H9 (cell line): ENCODE results near the gene FARP1. TPM values are rescaled to one million over a fixed set of nuclear protein-coding genes. Genes with fewer than 3 reads are reported as not detected.

Experiments
- DNase-seq: peaks from one replicate; pipeline ENCODE4 v3.0.0-alpha.2; 2017
- H2AFZ ChIP-seq: one replicate; pipeline ENCODE4 v1.6.1; 2013; ENCODE audit warnings: mild to moderate bottlenecking, low read length, control low read depth, moderate library complexity
- H2AK5ac ChIP-seq: 2 replicates; pipeline ENCODE4 v1.6.1; 2013; ENCODE audit warnings: low read length, control low read depth, mixed read lengths; ENCODE audit not compliant: insufficient read length
- H2BK120ac ChIP-seq: one replicate; pipeline ENCODE4 v1.6.1; 2013; ENCODE audit warnings: low read depth, mild to moderate bottlenecking, low read length, control low read depth, inconsistent platforms; ENCODE audit not compliant: poor library complexity, severe bottlenecking
- H2BK12ac ChIP-seq: 2 replicates; pipeline ENCODE4 v1.6.1; 2013; ENCODE audit warnings: low read length, control low read depth, mixed read lengths, low read depth; ENCODE audit not compliant: insufficient read length
- H2BK15ac ChIP-seq: 2 replicates; pipeline ENCODE4 v1.6.1; 2013; ENCODE audit warnings: low read depth, low read length, control low read depth
- H2BK20ac ChIP-seq: one replicate; pipeline ENCODE4 v1.6.1; 2013; ENCODE audit warnings: low read depth, mild to moderate bottlenecking, low read length, control low read depth, inconsistent platforms; ENCODE audit not compliant: poor library complexity, severe bottlenecking
- H2BK5ac ChIP-seq: 2 replicates; pipeline ENCODE4 v1.6.1; 2013; ENCODE audit warnings: low read length, control low read depth, mixed read lengths; ENCODE audit not compliant: insufficient read length
- H3K14ac ChIP-seq: 2 replicates; pipeline ENCODE4 v1.6.1; 2013; ENCODE audit warnings: low read length, control low read depth; ENCODE audit not compliant: insufficient read depth
- H3K18ac ChIP-seq: 2 replicates; pipeline ENCODE4 v1.6.1; 2013; ENCODE audit warnings: low read depth, mild to moderate bottlenecking, mixed read lengths, low read length, control low read depth; ENCODE audit not compliant: insufficient read length
- H3K23ac ChIP-seq: 2 replicates; pipeline ENCODE4 v1.6.1; 2013; ENCODE audit warnings: low read length, control low read depth, mixed read lengths, low read depth; ENCODE audit not compliant: insufficient read length
- H3K23me2 ChIP-seq: 2 replicates; pipeline ENCODE4 v1.6.1; 2013; ENCODE audit warnings: low read depth, mild to moderate bottlenecking, mixed read lengths, low read length, control low read depth; ENCODE audit not compliant: insufficient read length, poor library complexity, severe bottlenecking
- H3K27ac ChIP-seq: 2 replicates; pipeline ENCODE4 v1.5.1; 2013; ENCODE audit warnings: low read length, control low read depth, mixed read lengths, low read depth; ENCODE audit not compliant: insufficient read length
- H3K27me3 ChIP-seq: 2 replicates; pipeline ENCODE4 v1.6.1; 2013; ENCODE audit warnings: low read length, control low read depth, inconsistent platforms; ENCODE audit not compliant: insufficient read depth
- H3K4ac ChIP-seq: 2 replicates; pipeline ENCODE4 v1.6.1; 2013; ENCODE audit warnings: low read depth, mild to moderate bottlenecking, control low read depth, inconsistent platforms, low read length, moderate library complexity
- H3K4me1 ChIP-seq: 2 replicates; pipeline ENCODE4 v1.6.1; 2013; ENCODE audit warnings: low read length, control low read depth, inconsistent platforms; ENCODE audit not compliant: insufficient read depth
- H3K4me2 ChIP-seq: 2 replicates; pipeline ENCODE4 v1.6.1; 2013; ENCODE audit warnings: low read length, control low read depth, mixed read lengths; ENCODE audit not compliant: insufficient read length, insufficient read depth
- H3K56ac ChIP-seq: 2 replicates; pipeline ENCODE4 v1.6.1; 2013; ENCODE audit warnings: low read depth, mild to moderate bottlenecking, mixed read lengths, low read length, control low read depth; ENCODE audit not compliant: insufficient read length
- H3K79me1 ChIP-seq: 2 replicates; pipeline ENCODE4 v1.6.1; 2013; ENCODE audit warnings: low read depth, mild to moderate bottlenecking, moderate library complexity, low read length, control low read depth, inconsistent platforms; ENCODE audit not compliant: insufficient read depth, poor library complexity, severe bottlenecking
- H3K79me2 ChIP-seq: 2 replicates; pipeline ENCODE4 v1.6.1; 2013; ENCODE audit warnings: low read length, control low read depth, inconsistent platforms; ENCODE audit not compliant: insufficient read depth
- H3K9ac ChIP-seq: 2 replicates; pipeline ENCODE4 v1.6.1; 2013; ENCODE audit warnings: low read length, control low read depth, mixed read lengths; ENCODE audit not compliant: insufficient read length; ENCODE audit errors: extremely low read depth
- H3K9me3 ChIP-seq: one replicate; pipeline ENCODE4 v1.6.1; 2013; ENCODE audit warnings: low read depth, low read length, inconsistent platforms; ENCODE audit not compliant: control insufficient read depth
- H3T11ph ChIP-seq: one replicate; pipeline ENCODE4 v1.6.1; 2013; ENCODE audit warnings: mild to moderate bottlenecking, low read length, control low read depth, inconsistent platforms
- H4K20me1 ChIP-seq: one replicate; pipeline ENCODE4 v1.6.1; 2013; ENCODE audit not compliant: control insufficient read depth, insufficient read length, insufficient read depth
- H4K5ac ChIP-seq: 2 replicates; pipeline ENCODE4 v1.6.1; 2013; ENCODE audit warnings: low read depth, mild to moderate bottlenecking, mixed read lengths, low read length, control low read depth; ENCODE audit not compliant: insufficient read length
- H4K8ac ChIP-seq: replicated peaks from 2 replicates; pipeline ENCODE4 v1.6.1; 2013; ENCODE audit warnings: low read length, control low read depth, mixed read lengths, low read depth; ENCODE audit not compliant: insufficient read length
- H4K91ac ChIP-seq: 2 replicates; pipeline ENCODE4 v1.6.1; 2013; ENCODE audit warnings: low read depth, mild to moderate bottlenecking, moderate library complexity, mixed read lengths, low read length, control low read depth; ENCODE audit not compliant: insufficient read length
- H3K27ac Mint-ChIP-seq, 3 experiments: 2 replicates in 2 of 3; 3 replicates in 1 of 3; pipeline ENCODE4 v1.8.0; 2020 to 2021; ENCODE audit warnings: mixed read lengths in 3 of 3, mild to moderate bottlenecking in 1 of 3, moderate library complexity in 1 of 3
- H3K27me3 Mint-ChIP-seq: 2 replicates; pipeline ENCODE4 v1.8.0; 2021; ENCODE audit warnings: low read depth, mild to moderate bottlenecking, moderate library complexity, mixed read lengths
- H3K36me3 Mint-ChIP-seq, 3 experiments: 2 replicates in 2 of 3; 3 replicates in 1 of 3; pipeline ENCODE4 v1.8.0; 2020 to 2021; ENCODE audit warnings: low read depth in 3 of 3, mixed read lengths in 3 of 3; ENCODE audit not compliant: insufficient read depth in 1 of 3
- H3K4me1 Mint-ChIP-seq, 2 experiments: 2 replicates each; pipeline ENCODE4 v1.8.0; 2020; ENCODE audit warnings: mixed read lengths in 2 of 2
- H3K4me3 Mint-ChIP-seq, 2 experiments: 2 replicates in 1 of 2; 3 replicates in 1 of 2; pipeline ENCODE4 v1.8.0; 2020 to 2021; ENCODE audit warnings: mild to moderate bottlenecking in 2 of 2, mixed read lengths in 2 of 2, moderate library complexity in 1 of 2
- H3K9me3 Mint-ChIP-seq, 2 experiments: 2 replicates in 1 of 2; 3 replicates in 1 of 2; pipeline ENCODE4 v1.8.0; 2020; ENCODE audit warnings: mild to moderate bottlenecking in 2 of 2, mixed read lengths in 2 of 2, moderate library complexity in 1 of 2
- CTCF ChIP-seq: fragments of 200-600 bp; sonication (generic); conservative IDR thresholded peaks from 3 replicates; pipeline ENCODE4 v1.8.0; 2021; ENCODE audit warnings: antibody characterized with exemption, mild to moderate bottlenecking
- WGBS: extraction: QIAGEN DNeasy Blood & Tissue Kit; methylation state at CpG from one replicate; pipeline ENCODE4 v1.1.7; 2013; ENCODE audit warnings: missing lambda C conversion rate, low lambda C conversion rate, mixed read lengths; ENCODE audit not compliant: insufficient read length; ENCODE audit errors: extremely low coverage; 5-methylcytosine and 5-hydroxymethylcytosine counted together
- total RNA-seq: library from RNA; stranded (reverse); gene quantifications from 2 replicates; pipeline ENCODE4 v1.2.1, GENCODE V29; 2021

The FARP1 gene
- total RNA-seq, 1 experiment from 2014 or later: 95.9 TPM

GRCh38 chr13:98275681-98276171 is 132.8 kb downstream of the FARP1 start:
- H3K9ac ChIP-seq: no peak overlapping the region
- H2AK5ac ChIP-seq: no peak overlapping the region
- Mint-ChIP-seq H3K9me3 (no peaks in the 10 kb centered on the region), H3K27me3 (no peaks in the 10 kb centered on the region), H3K27ac (no peak overlapping the region), H3K4me1 (peaks cover 61 to 63% of the 10 kb centered on the region in 2 experiments), H3K36me3 (peaks cover 0 to 2% (median 0%) of the 10 kb centered on the region in 3 experiments; a peak in 2 of 7 replicates), H3K4me3 (no peak overlapping the region)
- no peaks in the 10 kb centered on the region for H3K23me2 ChIP-seq
- no CpG with 5 or more reads among the region's 2 CpGs for WGBS
- H3K4me1 ChIP-seq: peaks cover 21% of the 10 kb centered on the region; the same call in 1 of the 2 replicates
- no peak overlapping the region for H4K5ac ChIP-seq
- H3K23ac ChIP-seq: no peak overlapping the region
- H4K20me1 ChIP-seq: no peaks in the 10 kb centered on the region
- H3K4me2 ChIP-seq: no peak overlapping the region
- no peak overlapping the region for H4K91ac ChIP-seq
- no peak overlapping the region for H4K8ac ChIP-seq
- H3K27me3 ChIP-seq: no peaks in the 10 kb centered on the region
- no peaks in the 10 kb centered on the region for H3K9me3 ChIP-seq
- H2BK12ac ChIP-seq: no peak overlapping the region
- H3K14ac ChIP-seq: no peak overlapping the region
- no peak overlapping the region for H2BK120ac ChIP-seq
- no peaks in the 10 kb centered on the region for H3K79me1 ChIP-seq
- no peak overlapping the region for H3K56ac ChIP-seq
- DNase-seq: no peak
- peak overlapping the region; percentile 10 for H3K27ac ChIP-seq
- no peak overlapping the region for H2BK20ac ChIP-seq
- no peak overlapping the region for H2BK5ac ChIP-seq
- H3T11ph ChIP-seq: no peak overlapping the region
- TF ChIP-seq CTCF: no peak
- H3K4ac ChIP-seq: no peak overlapping the region
- H2BK15ac ChIP-seq: no peak overlapping the region
- H2AFZ ChIP-seq: no peak overlapping the region
- no peak overlapping the region for H3K18ac ChIP-seq
- peaks cover 5% of the 10 kb centered on the region; the same call in 1 of the 2 replicates for H3K79me2 ChIP-seq
